ENCODE measurements around the gene NT5DC4. TPM values are rescaled to one million over a fixed set of nuclear protein-coding genes. Genes with fewer than 3 reads are reported as not detected.

Gene NT5DC4
- total RNA-seq, 2 experiments from 2014 or later = not detected

DNA sequence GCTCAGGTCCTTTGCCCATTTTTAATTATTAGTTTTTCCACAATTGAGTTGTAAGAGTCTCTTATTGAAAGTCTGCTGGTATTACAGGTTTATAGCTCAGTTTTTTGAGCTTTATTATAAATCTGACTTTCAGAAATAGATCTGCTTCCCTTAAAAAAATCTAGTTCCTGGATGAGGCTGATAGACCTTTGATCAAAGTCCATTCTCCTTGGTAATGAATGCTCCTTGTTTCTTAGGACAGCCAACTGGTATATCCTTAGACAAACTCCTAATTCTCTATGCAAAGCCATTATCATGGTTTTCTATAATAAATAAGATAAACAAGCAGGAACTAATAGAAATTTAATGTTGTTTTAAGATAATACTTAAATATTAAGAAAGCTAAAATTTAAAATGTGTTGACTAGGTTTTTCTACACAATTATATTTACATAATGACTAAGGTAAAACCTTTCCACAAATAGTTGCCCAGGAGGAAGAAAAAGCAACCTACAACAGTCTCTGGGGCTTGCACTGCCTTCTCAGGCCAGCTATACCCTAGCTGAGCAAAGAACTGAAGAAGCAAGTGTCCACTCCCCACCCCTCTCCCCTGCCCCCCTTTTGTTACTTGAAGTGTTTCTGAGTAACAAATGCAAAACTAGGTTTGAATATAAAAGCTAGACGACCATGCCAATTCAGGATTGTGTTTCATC, 16.9 kb downstream of the NT5DC4 start:
- Mint-ChIP-seq H3K9me3 (no peaks in the 10 kb centered on the region), H3K36me3 (peaks cover 45% of the 10 kb centered on the region), H3K27me3 (no peaks in the 10 kb centered on the region), H3K27ac (no peak overlapping the region), H3K4me3 (no peak overlapping the region), H3K4me1 (ENCODE audit: low read depth) (peaks cover 7% of the 10 kb centered on the region)
- DNase-seq = no peak
- intact Hi-C loops (cut with micrococcal nuclease) = no loop called here
- ChIA-PET POLR2A (no interaction called here), CTCF (interaction anchor here (1.1 to 5.8 kb wide), 7 partner anchors 10 to 204 kb away, joined by 3 to 28 read pairs (median 9); no protein-coding TSS in a partner anchor)

DNA sequence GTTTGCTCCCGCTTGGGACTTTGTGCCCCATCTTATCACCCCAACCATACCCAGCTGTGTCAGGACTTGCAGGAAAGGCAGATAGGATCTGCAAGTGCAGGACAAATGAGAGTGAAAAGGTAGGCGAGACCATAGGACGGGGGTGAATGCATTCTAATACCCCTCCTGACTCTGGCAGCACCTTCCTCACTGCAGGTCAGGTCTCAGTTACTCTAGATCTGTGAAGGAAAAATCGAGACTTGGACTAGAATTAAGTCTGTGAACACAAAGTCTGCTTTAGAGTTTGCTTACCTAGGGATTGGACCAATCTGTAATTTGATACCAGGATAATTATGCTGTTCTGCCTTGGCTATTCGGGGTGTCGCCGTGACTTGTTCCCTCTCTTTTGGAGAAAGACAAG, 19.7 kb downstream of the NT5DC4 start:
- no peaks in the 10 kb centered on the region for H3K27me3 Mint-ChIP-seq
- DNase-seq = no peak

DNA sequence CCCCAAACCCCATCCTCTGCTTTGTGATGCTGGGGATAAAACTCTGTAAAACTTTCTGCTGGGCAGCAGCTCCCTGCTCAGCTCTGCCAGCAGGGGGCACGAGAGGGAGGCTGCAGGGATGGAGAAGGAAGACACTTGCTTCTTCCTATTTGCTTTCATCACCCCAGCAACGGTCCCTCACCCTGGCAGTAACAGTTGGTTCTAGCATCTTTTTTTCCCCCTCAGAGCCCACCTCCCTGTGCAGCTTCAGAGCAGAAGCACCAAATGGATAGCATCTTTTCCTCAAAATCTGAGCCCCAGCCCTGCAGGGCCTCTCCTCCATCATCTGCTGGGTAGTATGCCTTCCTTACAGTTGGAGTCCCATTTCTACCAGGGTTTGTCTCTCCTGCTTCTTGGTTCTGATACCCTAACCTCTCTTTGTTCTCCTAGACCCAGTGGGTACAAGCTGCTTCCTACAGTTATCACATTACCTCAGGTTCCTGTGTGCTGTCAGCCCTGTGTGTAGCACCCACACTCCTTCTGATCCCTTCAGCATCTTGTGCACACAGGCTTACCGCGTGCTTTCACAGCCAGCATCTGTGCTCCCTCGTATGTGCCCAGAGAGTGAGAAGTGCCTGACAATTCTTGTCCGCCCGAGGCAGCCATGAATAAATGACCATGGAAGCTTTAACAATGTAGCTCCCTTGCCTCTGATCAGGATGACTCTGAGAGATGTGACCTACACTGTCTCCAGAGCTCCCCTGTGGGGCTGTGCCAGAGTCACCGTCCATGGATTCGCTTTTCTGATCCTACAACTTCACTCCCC, 29.1 kb downstream of the NT5DC4 start:
- Mint-ChIP-seq H3K27me3 (no peaks in the 10 kb centered on the region), H3K27ac (peak overlapping the region; percentile 44), H3K9me3 (no peaks in the 10 kb centered on the region), H3K4me3 (peak overlapping the region; percentile 12), H3K36me3 (peaks cover 42% of the 10 kb centered on the region), H3K4me1 (ENCODE audit: low read depth) (peaks cover 21% of the 10 kb centered on the region)
- POLR2A ChIA-PET = interaction anchor here (0.6 to 1.2 kb wide), 2 partner anchors 133 to 192 kb away, joined by 4 read pairs; no protein-coding TSS in a partner anchor
- DNase-seq = peak; percentile 90
- CTCF ChIA-PET = interaction anchor here (0.6 to 8.2 kb wide), 56 partner anchors 9 to 432 kb away, joined by 3 to 202 read pairs (median 4); partner anchors contain the start of genes IL1A and SLC20A1
- intact Hi-C loops (cut with micrococcal nuclease) = loop anchor here (1.0 kb wide), 3 partner anchors 14 to 191 kb away; partner anchors contain the start of gene CKAP2L

More for the DNA sequence above, 19.7 kb downstream of the NT5DC4 start:
- Mint-ChIP-seq H3K4me1 (ENCODE audit: low read depth) (peaks cover 7% of the 10 kb centered on the region), H3K36me3 (peaks cover 48% of the 10 kb centered on the region), H3K4me3 (no peak overlapping the region), H3K27ac (no peak overlapping the region), H3K9me3 (no peaks in the 10 kb centered on the region)
- intact Hi-C loops (cut with micrococcal nuclease) = no loop called here
- ChIA-PET POLR2A (no interaction called here), CTCF (interaction anchor here (1.2 to 5.8 kb wide), 3 partner anchors 9 to 219 kb away, joined by 4 to 28 read pairs (median 19); no protein-coding TSS in a partner anchor)

DNA sequence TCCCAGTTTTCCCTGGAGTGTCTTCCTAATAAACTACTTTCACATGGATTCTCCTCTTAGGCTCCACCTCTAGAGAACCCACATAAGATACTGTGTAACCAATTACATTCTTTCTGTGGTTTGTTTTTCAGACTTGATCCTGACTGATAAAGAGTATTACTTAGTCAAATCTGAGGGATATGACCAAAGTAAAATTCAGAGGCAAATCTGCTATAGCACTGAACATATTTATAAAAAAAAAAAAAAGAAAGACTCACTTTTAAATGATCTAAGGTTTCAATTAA, 29.7 kb downstream of the NT5DC4 start:
- ChIA-PET POLR2A (no interaction called here), CTCF (interaction anchor here (0.6 to 8.2 kb wide), 23 partner anchors 10 to 208 kb away, joined by 3 to 202 read pairs (median 12); partner anchors contain the start of gene SLC20A1)
- Mint-ChIP-seq H3K4me1 (ENCODE audit: low read depth) (peaks cover 23% of the 10 kb centered on the region), H3K27me3 (no peaks in the 10 kb centered on the region), H3K9me3 (no peaks in the 10 kb centered on the region), H3K36me3 (peaks cover 47% of the 10 kb centered on the region), H3K4me3 (no peak overlapping the region), H3K27ac (no peak overlapping the region)
- intact Hi-C loops (cut with micrococcal nuclease) = no loop called here
- DNase-seq = no peak

DNA sequence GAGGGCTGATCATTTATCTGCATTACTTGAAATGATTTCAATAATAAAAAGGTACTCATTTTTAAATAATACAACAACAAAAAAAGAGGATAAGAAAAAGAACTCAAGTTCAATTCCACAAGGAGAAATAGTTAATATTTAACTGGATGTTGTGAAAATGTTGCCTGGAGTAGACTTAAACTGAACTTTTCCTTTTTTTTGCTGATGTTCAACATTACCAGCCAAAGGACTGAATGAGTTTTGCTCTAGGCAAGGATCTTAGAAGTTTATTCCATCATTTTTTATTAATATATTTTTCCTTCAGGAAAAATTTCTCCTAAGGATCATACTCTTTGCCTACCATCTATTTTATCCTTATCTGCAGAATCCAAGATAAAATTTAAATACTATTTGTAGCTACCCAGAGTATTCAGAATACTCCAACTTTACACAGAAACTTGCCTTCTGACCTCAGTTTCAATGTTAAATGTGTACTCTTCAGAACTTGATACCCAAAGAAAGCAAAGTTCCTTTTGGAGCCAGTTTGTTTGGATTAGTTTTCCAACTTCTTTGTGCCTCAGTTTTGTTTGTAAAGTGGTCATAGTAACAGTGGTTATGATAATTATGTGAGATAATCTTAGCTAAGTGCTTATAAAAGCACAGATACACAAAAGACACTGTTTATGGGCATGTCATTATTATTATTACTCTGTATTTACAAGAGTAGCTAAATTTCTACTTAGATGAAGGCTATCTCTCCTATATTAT, 30.8 kb downstream of the NT5DC4 start:
- H3K36me3 Mint-ChIP-seq = peaks cover 53% of the 10 kb centered on the region
- POLR2A ChIA-PET = no interaction called here
- H3K4me3 Mint-ChIP-seq = no peak overlapping the region
- H3K9me3 Mint-ChIP-seq = no peaks in the 10 kb centered on the region
- H3K4me1 Mint-ChIP-seq (ENCODE audit: low read depth) = peaks cover 30% of the 10 kb centered on the region
- intact Hi-C loops (cut with micrococcal nuclease) = no loop called here
- no peak overlapping the region for H3K27ac Mint-ChIP-seq
- CTCF ChIA-PET = interaction anchor here (0.7 to 8.2 kb wide), 10 partner anchors 9 to 386 kb away, joined by 3 to 202 read pairs (median 5); no protein-coding TSS in a partner anchor
- DNase-seq = no peak
- H3K27me3 Mint-ChIP-seq = no peaks in the 10 kb centered on the region

DNA sequence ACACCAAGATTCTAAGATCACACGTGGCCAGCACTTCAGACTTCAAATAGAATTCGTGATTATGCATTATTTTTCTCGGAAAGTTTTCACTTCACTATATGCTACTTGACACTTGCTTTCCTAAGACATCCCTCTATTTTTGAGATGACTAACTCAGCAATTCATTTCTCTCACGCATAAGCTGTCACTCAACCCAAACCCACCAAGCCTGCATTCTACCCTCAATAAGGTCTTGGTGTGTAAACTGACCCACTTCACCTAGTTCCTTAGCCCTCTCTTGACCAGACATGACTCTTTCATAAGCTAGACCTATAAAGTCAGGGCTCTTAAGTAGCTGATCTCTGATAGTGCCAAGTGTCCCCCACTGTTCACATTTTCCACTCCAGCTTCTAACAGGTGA, 31.8 kb downstream of the NT5DC4 start:
- Mint-ChIP-seq H3K27ac (no peak overlapping the region), H3K36me3 (peaks cover 55% of the 10 kb centered on the region), H3K4me1 (ENCODE audit: low read depth) (peaks cover 33% of the 10 kb centered on the region), H3K9me3 (no peaks in the 10 kb centered on the region), H3K27me3 (no peaks in the 10 kb centered on the region), H3K4me3 (no peak overlapping the region)
- intact Hi-C loops (cut with micrococcal nuclease) = no loop called here
- CTCF ChIA-PET = interaction anchor here (1.1 to 8.2 kb wide), 6 partner anchors 10 to 191 kb away, joined by 3 to 202 read pairs (median 45); no protein-coding TSS in a partner anchor
- POLR2A ChIA-PET = no interaction called here
- no peak for DNase-seq

DNA sequence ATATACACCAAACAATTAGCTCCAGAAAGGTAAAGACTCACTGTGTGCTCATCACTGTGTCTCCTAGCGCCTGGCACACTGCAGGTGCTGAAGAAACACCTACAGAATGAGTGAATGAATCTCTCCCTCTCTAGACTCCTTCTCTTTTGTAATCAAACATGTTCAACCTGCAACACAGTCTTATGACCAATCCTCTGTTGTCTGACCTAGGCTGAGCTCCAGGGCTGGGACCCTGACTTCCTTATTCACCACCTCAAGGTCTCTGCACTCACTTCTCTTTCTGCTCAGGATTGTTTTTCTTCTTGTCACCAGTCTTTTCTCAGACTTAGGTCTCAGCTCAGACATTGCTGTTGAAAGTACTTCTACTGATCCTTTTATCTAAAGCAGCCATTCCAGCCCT, 33.7 kb downstream of the NT5DC4 start:
- POLR2A ChIA-PET = interaction anchor here (0.6 kb wide), 1 partner anchor 143 kb away, joined by 3 read pairs; no protein-coding TSS in a partner anchor
- H3K4me1 Mint-ChIP-seq (ENCODE audit: low read depth) = peaks cover 42% of the 10 kb centered on the region

DNA sequence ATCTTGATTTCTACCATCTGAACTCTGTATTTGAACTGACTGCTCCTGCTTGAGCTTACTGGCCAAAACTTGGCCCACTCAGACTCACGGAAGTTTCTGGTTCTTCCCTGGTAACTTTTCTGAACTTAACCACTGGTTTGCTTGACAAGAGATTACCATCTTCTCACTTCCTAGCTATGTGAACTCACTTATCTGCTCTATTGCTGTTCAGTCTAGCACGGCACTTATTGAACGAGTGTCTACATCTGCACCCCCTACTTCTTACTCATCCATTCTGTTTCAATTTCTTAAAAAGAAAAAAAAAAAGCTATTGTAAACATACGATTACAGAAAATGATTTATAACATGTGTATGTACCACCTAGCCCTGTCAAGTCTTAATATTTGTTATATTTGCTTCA, 34.6 kb downstream of the NT5DC4 start:
- Mint-ChIP-seq H3K9me3 (no peaks in the 10 kb centered on the region), H3K4me3 (no peak overlapping the region), H3K27me3 (no peaks in the 10 kb centered on the region), H3K36me3 (peaks cover 62% of the 10 kb centered on the region), H3K4me1 (ENCODE audit: low read depth) (peaks cover 33% of the 10 kb centered on the region), H3K27ac (no peak overlapping the region)
- POLR2A ChIA-PET = interaction anchor here (0.6 kb wide), 1 partner anchor 53 kb away, joined by 3 read pairs; no protein-coding TSS in a partner anchor
- CTCF ChIA-PET = interaction anchor here (1.3 to 2.4 kb wide), 3 partner anchors 130 to 186 kb away, joined by 4 to 10 read pairs (median 8); no protein-coding TSS in a partner anchor
- intact Hi-C loops (cut with micrococcal nuclease) = no loop called here
- no peak for DNase-seq

More for the DNA sequence above, 33.7 kb downstream of the NT5DC4 start:
- Mint-ChIP-seq H3K27ac (no peak overlapping the region), H3K27me3 (no peaks in the 10 kb centered on the region), H3K36me3 (peaks cover 67% of the 10 kb centered on the region), H3K9me3 (no peaks in the 10 kb centered on the region), H3K4me3 (no peak overlapping the region)
- intact Hi-C loops (cut with micrococcal nuclease) = no loop called here
- DNase-seq = no peak
- CTCF ChIA-PET = interaction anchor here (1.8 to 8.2 kb wide), 4 partner anchors 125 to 187 kb away, joined by 8 to 202 read pairs (median 47); no protein-coding TSS in a partner anchor

DNA sequence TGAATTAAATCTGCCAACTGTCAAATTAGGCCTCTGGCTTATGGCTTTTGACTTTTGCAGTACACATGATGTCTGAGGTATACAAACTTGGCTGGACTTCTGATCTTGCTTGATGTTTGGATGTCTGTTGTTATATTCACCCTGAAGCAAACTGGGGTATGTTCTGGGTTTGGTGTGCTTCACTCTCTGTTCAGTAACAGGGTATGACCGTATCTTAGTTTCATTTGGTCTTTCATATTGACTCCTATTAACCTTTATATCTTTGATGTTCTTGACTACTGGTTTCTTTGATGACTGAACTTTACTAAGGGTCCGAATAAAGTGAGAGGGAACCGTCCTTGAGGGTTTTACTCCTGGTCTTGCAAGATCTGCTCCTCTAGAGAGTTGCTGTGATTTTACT, 35.4 kb downstream of the NT5DC4 start:
- no peak overlapping the region for H3K4me3 Mint-ChIP-seq
- ChIA-PET CTCF (interaction anchor here (1.3 to 2.4 kb wide), 3 partner anchors 129 to 186 kb away, joined by 4 to 10 read pairs (median 8); no protein-coding TSS in a partner anchor), POLR2A (no interaction called here)
- no peak overlapping the region for H3K27ac Mint-ChIP-seq
- no peaks in the 10 kb centered on the region for H3K9me3 Mint-ChIP-seq
- DNase-seq = no peak
- intact Hi-C loops (cut with micrococcal nuclease) = no loop called here
- H3K36me3 Mint-ChIP-seq = peaks cover 61% of the 10 kb centered on the region
- peaks cover 28% of the 10 kb centered on the region for H3K4me1 Mint-ChIP-seq (ENCODE audit: low read depth)
- H3K27me3 Mint-ChIP-seq = no peaks in the 10 kb centered on the region

DNA sequence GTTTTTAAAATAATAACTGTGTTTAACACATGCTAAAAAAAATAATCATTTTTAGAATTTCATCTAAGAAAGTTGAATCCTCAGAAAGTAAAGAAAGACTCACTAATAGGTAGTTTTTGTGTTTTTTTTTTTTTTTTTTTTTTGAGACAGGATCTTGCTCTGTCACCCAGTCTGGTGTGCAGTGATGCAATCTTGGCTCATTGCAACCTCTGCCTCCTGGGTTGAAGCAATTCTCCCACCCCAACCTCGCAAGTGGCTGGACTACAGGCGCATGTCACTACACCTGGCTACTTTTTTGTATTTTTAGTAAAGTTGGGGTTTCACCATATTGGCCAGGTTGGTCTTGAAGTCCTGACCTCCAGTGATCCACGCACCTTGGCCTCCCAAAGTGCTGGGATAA, 36.4 kb downstream of the NT5DC4 start:
- Mint-ChIP-seq H3K4me1 (ENCODE audit: low read depth) (peaks cover 27% of the 10 kb centered on the region), H3K27me3 (no peaks in the 10 kb centered on the region), H3K4me3 (no peak overlapping the region), H3K27ac (no peak overlapping the region), H3K36me3 (peaks cover 62% of the 10 kb centered on the region), H3K9me3 (no peaks in the 10 kb centered on the region)
- POLR2A ChIA-PET = no interaction called here
- intact Hi-C loops (cut with micrococcal nuclease) = no loop called here
- DNase-seq = no peak
- CTCF ChIA-PET = no interaction called here

DNA sequence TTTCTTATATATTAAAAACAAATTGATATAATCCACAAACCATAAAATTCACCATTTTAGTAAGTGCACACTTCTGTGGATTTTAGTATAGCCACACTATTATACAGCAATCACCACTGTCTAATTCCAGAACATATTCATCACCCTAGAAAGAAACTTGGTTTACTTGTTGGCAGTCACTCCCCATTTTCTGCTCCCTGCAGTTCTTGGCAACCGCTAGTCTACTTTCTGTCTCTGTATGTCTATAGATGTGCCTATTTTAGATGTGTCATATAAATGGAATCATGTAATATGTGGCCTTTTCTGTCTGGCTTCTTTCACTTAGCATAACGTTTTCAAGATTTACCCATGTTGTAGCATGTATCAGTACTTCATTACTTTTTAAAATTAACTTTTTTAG, 37.9 kb downstream of the NT5DC4 start:
- H3K4me3 Mint-ChIP-seq = no peak overlapping the region
- H3K27me3 Mint-ChIP-seq = no peaks in the 10 kb centered on the region
- no peak for DNase-seq
- ChIA-PET POLR2A (no interaction called here), CTCF (interaction anchor here (2.3 kb wide), 1 partner anchor 126 kb away, joined by 7 read pairs; no protein-coding TSS in a partner anchor)
- no peak overlapping the region for H3K27ac Mint-ChIP-seq
- peaks cover 38% of the 10 kb centered on the region for H3K4me1 Mint-ChIP-seq (ENCODE audit: low read depth)
- no peaks in the 10 kb centered on the region for H3K9me3 Mint-ChIP-seq
- H3K36me3 Mint-ChIP-seq = peaks cover 64% of the 10 kb centered on the region
- intact Hi-C loops (cut with micrococcal nuclease) = no loop called here
